SHP77 treated with DMSO at 0.1 percent for 48 hours (cell line): Measurements from ENCODE around the gene TCF23.

Experiments used
- DNase-seq: peaks from one replicate; lab custom pipeline; 2025; lab: John Stamatoyannopoulos, UW

The TCF23 gene

DNA sequence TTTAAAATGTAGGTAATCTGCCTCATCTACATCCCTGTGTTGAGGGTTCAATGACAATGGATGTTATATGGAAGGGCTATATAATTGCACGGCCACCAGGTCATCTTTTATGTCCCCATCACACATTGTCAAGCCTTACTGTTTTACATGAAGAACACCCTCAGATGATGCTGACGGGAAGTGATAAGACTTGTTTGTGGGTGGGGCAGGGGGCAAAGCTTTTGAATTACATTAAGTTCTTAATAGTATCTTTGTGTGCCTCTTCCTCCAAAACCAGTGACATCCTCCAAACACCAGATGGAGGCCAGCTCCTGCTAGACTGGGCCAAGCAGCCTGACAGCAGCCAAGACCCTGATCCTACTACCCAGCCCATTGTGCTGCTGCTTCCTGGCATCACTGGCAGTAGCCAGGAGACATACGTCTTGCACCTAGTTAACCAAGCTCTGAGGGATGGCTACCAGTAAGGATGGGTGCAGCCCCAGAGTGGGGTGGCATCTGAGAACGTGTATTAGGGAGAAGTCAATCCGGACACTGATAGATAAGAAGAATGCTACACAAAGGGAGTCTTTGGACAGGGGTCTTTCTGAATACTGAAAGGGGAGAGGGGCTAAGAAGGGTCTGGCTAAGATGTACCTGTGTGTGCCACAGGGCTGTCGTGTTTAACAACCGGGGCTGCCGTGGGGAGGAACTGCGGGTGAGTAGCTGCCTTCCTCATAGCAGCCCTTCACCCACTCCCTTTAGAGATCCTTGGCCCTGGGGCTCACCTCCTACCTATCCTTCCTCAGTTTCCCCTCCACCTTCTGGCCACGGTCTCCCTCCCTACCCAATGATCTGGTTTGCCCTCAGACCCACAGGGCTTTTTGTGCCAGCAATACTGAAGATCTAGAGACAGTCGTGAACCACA is 19.9 kb upstream of the TCF23 start:
- DNase-seq = no peak

DNA sequence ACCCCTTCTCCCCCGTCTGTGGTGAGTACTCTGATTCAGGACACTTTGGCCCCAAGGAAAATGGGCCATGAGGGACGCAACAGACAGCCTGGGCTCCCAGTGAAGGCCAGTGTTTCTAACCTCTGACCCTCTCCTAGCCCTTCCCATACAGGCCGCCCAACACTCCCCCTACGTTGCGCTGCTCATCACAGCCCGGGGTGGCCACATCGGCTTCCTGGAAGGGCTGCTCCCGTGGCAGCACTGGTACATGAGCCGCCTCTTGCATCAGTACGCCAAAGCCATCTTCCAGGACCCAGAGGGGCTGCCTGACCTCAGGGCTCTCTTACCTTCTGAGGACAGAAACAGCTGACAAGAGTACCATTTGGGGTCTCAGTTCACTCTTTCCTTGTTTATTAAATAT is 18.4 kb upstream of the TCF23 start:
- DNase-seq = no peak

DNA sequence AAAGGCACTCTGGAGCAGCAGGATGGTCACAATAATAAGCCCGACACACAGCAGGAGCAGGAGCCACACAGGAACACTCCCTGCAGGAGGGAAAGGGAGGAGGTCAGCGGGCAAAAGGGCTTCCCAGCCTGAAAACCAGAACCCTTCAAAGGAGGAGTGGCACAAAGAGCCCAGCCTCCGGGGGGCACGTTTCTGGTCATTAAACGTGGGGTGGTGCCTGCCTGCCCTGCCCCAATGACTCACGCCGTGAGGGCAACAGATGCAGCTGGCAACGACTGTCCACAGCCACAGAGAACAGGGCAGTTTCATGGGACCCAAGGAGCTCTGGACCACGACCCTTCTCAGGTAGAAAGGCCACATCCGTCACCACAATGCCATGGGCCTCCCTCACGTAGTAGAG is 17.4 kb upstream of the TCF23 start:
- DNase-seq = no peak

DNA sequence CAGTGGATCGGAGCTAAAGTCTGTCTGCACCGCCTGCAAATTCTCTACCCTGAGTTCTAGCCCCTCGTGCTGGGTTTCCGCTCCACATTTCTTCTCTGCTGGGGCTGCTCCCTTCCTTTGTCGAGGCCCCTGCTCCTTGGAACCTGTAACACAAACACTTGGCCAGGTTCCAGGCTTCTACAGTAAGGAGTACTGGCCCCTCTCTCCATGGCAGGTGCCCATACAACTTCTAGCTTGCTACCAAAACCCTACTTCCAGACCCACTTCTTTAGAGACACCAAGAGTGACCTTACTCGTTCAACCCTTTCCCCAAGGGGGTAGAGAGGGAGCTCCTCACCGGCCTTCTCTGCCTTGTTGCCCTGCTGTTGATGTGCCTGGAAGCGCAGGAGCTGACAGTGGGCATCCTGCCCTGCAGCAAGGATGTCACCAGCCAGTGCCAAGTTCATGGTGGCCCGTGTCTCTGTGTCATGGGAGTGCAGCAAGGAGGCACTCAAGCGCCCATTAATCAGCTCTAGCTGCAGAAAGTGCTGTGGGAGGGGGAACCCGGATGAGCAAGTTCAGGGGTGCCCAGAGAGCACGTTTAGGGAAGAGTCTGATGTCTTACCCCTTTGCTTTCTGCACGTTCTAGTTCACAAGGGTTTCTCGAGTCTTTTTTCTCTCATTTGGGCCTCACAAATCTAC is 15.5 kb upstream of the TCF23 start:
- DNase-seq = no peak

DNA sequence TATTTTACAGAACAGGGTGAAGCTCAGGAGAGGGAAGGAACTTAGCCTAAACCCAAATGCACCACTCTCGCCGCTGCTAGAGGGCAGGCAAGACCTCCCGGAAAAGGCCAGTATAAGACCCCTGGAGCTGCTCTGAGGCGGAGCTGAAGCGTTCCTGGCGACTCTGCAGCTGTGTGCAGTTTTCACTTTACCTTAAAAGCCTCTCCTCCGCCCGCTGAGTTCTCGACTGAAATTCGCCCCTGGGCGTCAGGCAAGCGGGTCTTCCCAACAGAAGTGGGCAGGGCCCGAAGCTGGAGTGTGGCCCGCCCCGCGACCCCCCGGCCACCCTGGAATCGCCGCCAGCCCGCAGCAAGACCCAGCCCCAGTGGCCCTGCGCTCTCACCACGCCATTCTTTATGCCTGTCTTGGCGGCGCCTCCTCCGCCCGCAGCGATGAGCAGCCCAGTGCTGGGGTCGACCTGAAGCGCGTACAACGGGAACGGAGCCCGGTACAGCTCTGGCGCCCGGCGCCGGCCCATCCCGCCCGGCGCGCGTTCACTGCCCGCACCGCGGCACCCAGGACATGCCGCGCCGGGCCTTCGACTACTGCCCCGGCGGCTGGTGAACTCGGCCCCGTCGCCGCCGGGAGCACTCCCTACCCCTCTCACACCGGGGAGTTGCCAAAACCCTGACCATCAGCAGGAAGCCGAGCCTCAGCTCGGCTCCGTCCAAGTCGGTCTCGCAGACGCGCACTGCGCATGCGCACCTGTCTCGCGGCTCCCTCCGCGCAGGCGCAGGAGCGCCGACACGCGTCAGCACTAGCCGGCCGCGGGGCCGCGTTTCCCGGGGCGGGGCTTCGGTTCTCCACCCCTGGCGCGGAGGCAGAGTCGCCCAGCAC is 14.7 kb upstream of the TCF23 start, which contains the start of gene PREB:
Gene PREB, minus strand, starts transcription at position 732 of the 876 bp plus-strand sequence. Its CDS starts 215 bp downstream, at position 517.
- DNase-seq = peak; percentile 75

DNA sequence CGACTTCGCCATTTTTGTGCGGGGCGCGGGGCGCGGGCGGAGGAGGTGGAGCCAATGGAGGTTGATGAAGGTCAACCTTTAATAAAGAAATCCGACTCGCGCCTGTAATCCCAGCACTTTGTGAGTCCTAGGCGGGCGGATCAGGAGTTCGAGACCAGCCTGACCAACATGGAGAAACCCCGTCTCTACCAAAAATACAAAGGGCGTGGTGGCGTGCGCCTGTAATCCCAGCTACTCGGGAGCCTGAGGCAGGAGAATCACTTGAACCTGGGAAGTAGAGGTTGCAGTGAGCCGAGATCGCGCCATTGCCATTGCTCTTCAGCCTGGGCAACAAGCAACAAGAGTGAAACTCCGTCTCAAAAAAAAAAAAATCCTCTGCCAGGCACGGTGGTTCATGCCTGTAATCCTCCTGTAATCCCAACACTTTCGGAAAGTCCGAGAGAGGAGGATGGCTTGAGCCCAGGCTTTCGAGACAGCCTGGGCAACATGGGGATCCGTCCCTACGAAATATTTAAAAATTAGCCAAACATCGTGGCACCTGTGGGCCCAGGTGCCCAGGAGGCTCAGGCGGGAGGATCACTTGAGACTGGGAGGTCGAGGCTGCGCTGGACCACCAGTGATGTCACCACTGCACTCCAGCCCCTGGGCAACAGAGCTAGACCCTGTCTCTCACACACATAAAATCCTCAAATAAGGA is 13.9 kb upstream of the TCF23 start:
- no peak for DNase-seq

DNA sequence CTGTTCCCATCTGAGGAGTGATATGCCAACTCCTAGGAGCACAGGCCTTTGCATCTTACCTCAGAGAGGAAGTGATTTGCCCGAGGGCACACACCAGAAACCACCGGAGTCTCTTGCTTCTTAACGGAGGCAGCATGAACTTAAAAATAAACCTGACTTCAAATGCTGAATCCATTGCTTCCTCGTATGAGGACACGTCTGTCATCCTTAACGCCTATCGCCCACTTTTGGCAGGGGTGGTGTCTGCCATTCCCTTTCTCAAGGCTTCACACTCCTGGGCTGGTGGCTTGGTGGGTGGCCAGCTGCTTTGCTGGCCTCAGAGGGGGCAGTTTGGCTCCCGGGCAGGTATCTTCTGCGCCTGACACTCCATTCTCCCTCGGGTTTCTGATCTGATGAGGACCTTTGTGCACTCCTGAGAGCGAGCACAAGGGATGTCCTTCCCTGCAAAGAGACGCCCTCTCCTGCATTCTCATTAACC is 13.3 kb upstream of the TCF23 start:
- no peak for DNase-seq

DNA sequence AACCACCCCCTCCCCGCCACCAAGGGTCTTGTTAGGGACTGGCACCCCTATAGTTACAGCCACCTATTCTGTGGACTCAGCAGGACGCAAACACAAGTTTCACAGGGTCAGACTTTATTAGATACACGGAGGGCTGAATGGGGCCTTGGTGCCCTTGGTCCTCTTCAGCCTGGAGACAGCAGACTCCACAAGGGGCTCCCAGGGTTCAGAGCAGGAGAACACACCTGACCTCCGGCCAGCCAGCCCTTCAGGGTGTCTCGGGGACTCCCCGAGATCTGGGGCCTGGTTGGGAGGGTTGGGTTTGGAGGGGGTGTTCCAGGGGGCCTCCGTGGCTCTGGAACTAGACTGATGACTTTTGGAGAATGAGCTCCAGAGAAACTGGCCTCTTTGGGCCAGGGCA is 12.1 kb upstream of the TCF23 start:
- no peak for DNase-seq

DNA sequence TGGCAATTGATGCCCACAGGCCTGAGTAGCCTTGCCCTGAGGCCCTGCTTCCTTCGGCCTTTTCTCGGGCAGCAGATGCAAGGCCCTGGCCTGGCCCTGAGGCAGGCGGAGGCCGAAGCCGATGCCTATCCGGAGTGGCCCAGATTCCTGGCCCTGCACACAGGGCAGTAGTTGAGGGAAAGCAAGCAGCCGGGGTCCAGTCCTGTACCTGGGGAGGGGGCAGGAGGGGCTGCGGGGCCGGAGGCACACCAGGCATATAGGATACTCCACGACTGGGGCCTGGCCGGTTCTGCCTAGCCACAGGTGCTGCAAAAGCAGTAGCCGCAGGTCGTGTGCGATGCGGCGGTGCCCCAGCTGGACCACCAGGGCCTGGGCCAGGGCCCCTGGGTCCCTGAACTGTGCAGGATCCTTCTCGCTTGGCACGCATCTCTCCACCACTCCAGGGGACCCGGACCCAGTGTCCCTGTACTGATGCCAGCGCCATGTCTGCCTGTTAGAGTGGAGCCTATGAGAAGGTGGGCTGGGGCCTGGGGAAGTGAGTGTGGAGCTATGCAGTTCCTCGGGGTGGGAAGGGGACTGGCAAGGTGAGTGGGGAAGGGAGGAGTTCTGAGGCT is 11.4 kb upstream of the TCF23 start:
- no peak for DNase-seq

DNA sequence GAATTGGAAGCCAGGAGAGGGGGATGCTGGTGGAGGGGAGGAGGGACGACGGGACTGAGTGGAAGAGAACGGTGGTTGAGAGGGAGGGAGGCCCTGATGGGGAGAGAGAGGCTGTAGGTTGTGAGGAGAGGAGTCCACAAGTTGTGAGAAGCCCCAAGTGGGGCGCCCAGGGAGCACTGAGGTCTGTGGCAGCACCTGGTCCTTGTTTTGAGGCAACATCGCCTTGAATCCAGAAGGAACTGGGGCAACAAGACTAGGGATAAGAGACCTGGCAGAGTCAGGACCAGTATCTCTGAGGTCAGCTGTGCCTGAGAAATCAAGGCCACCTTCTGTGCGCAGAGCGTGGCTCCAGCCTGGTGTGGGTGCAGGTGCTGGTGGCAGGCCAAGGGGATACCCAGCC is 10.7 kb upstream of the TCF23 start:
- no peak for DNase-seq

DNA sequence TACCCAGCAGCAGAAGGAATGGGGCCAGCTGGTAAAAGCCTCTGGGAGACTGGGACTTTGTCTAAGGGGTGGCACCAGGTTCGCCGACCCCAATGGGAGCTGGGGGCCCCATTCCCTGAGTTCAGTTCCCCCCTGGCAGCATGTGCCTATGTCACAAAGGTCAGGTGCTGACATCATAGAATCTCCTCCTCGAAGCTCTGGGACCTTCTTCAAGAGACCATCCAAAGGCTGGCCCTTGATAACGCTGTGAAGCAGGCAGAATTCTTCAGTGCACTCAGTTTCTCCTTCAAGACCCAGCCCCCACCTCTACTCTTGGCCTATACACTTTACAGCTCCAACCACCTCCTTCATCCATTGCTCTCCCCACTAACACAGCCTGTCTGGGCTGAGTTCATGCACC is 9.5 kb upstream of the TCF23 start, which contains the start of gene PRR30:
Gene PRR30, minus strand, starts transcription at position 101 of the 400 bp plus-strand sequence. CDS start 1,081 bp downstream, outside the sequence.
- DNase-seq = no peak

DNA sequence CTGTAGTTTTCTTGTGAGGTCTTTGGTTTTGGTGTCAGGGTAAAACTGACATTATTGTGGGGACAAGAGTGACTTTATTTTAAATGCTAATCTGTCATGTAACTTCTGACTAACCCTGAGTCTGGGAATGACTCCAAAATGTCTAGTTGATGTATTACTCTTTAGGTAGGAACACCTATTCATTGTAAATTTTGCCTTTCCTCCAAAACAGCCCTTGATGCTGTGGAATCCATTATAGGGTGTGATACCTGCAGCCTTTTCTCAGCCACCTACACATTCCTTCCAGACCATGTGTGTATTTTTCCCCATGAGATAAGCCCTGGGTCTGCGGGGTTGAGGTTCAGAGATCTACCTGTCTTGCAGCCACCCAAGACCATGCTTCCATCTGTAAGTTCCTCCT is 5.5 kb upstream of the TCF23 start:
- DNase-seq = no peak

DNA sequence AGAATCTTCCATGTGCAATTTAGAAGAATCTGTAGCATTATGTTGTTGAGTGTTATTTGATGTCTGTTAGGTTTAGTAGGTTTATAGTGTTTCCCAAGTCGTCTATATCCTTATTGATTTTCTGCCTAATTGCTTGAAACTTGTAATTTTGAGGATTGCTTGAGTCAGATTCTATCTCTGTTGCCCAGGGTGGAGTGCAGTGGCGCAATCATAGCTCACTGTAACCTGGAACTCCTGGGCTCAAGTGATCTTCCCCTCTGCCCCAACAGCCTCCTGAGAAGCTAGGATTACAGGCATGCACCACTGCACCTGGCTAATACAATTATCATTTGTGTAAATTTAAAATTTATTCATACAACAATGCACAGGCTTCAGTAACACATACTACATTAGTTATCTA is 3.1 kb upstream of the TCF23 start:
- DNase-seq = no peak

DNA sequence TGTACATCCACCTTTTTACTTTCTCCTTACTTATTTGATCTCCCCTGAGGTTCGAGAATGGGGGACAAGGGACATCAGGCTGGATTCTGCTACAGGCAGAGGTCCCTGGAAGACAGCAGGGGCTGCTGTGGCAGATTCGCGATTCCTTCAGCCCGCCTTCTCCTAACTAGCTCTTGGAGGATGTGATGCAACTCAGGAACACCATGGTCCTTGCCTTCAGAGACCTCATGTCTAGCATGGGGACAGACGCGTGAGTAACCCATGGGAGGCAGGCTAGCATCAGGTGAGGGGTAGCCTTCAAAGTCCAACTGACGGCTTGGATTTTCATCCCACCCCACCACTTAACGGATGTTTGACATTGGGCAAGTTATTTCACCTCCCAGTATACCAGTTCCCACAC is 869 bp upstream of the TCF23 start:
- no peak for DNase-seq

DNA sequence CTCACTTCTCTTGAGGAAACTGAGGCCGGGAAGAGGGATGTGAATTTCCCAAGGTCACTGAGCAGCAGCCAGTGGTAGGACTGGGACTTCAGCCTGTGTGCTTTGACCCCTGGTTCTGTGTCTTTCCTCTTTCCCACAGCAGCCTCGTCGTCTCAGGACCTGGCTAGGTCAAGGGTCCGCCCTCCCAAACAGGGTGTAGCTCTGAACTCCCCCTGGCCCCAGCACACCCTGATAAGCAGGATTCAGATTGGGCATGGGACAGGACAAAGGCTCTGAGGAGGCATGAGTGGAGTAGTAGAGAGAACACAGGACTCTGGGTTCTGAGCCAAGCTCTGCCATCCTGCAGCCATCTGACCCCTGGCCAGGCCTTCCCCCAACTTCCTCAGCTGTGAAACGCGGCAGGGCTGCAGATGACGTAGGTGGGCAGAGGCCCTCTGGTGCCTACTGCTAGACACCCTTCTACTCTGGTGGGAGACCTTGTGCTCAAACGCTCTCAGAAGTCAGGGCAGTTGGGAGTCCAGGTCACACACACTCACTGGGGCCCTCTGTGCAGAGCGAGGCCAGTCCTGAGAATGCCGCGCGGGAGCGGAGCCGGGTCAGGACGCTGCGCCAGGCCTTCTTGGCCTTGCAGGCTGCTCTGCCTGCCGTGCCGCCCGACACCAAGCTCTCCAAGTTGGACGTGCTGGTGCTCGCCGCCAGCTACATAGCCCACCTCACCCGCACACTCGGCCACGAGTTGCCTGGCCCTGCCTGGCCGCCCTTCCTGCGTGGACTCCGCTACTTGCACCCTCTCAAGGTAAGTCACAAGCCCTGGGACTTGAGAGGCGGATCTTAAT is 984 bp downstream of the TCF23 start:
- no peak for DNase-seq

DNA sequence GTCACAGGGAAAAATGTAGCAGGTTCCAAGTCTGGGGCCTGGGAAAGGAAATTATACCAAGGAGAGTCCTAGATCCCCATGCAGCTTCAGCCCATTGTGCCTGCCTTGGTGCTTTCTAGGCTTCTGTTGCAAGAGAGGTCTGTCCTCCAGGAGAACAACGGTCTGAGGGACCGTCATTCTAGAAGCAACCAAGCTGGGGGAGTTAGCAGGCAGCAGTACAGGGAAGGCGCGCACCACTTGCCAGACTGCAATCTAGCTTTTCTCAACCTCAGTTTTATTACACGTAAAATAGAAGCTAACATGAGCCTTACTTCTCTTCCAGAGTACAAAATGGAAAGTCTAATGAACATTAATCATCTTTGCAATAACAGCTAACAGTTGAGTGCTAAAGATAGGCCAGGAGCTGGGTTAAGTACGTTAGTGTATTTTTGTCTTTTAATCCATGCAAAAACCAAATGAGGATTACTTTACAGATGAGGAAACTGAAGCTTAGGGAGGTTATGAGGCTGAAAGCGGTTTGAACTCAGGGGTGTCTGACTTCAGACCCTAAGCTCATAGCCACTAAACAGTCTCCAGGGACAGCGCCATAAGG is 1.9 kb downstream of the TCF23 start:
- DNase-seq = no peak

DNA sequence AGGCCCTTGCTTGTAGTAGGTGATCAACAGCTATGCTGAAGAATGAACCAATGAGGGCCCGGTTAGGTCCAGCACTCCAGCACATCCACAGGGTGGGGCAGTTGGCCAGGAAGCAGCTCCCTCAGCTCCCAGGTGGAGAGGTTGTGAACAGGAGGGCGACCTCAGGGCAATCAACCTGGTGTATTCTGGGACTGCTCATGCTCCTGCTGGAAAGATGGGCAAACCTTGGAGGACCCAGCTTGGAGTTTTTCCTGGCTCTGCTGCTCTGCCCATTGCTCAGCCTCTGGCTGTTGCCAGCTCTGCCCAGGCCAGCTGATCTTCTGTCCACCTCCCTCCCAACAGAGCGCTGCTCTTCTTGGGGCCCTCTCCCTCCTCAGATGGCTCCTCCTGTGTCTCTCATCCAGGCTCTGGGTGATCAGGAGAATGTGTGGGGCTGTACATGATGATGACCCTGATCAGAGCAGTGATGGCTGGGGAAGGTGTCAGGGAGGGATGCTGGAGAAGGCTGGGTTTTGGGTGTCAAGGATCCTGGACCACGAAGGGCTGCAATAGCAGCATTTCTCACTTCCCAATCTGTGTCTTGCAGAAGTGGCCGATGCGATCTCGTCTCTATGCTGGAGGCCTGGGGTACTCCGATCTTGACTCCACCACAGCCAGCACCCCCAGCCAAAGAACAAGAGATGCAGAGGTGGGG is 3.4 kb downstream of the TCF23 start:
- DNase-seq = no peak

DNA sequence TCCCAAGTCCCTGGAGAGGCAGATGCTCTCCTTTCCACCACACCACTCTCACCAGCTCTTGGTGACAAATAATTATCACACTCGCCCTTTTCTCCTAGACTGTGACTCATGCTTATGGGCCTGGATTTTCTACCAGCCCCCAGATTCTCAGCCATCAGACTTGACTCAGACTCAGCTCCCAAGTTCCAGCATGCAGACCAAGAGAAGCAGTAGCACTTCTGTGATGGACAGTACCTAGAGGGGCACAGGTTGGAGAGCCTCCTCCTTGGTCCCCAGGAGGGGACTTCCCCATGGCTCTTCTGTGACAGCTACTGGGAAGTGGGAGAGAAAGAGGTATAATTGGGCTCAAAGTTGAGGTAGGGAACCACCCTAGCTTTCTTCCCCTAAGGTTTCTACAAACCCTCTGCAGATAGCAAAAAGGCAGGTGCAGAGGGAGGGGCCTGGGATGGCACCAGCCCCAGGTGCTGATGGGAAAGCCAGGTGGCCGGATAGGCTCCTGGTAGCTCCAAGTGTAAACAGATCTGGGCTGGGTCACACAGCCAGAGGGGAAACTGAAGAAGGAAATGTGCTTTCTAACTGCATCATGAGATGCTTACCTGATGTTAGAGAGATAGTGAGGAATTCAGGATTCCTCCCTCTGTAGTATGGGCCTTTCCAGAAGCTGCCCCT is 4.1 kb downstream of the TCF23 start:
- peak; percentile 31 for DNase-seq

DNA sequence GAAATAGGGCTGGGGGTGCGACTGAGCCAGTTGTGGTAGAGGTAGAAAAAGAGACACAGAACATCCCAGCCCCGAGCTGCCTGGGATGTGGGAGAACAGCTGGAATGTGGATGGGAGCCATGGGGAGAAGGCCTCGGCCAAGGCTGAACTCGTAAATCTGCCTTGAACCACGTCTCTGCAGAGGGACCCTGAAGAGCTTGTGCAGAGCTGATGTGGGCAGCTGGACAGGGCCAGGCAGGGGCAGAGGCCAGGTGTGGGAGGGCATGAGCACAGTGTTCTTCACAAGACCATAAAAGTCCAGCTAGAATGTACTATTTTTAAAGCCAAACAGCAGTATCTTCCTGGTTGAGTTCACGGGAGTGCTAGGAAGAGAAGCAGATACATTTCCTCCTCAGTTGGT is 5.7 kb downstream of the TCF23 start:
- no peak for DNase-seq
